ENCODE results near the gene GTSE1. TPM values are rescaled to one million over a fixed set of nuclear protein-coding genes. Genes with fewer than 3 reads are reported as not detected.

The GTSE1 gene
- total RNA-seq, 1 donor from 2014 or later = 16.7 TPM

DNA sequence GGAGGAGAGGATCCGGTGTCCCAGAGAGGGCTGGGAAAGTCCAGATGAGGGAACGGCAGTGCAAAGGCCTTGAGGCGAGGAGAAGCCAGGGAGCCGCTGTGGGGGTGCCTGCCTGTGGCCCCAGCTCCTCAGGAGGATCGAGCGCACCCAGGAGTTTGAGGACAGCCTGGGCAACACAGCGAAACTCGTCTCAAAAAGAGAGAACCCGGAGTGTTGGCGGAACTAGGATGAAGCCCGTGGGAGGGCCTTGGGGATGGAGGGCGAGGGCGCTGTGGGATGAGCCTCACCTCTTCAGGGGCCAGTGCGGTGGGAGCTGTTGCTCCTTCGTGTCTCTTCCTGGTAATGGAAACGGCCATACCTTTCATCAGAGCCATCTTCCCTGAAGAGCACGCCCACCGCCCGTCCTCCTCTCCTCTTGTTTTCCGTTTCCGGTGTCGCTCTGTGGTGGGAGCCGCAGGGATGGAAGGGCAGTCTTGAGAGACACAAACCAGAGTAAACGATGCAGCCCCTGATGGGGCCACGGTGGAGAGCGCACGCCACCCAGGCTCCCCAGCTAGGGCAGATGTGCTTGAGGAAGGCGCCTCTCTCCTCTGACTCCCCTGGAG, 54.6 kb downstream of the GTSE1 start:
- H3K27ac Mint-ChIP-seq = no peak overlapping the region
- H3K9me3 Mint-ChIP-seq = no peaks in the 10 kb centered on the region
- TF ChIP-seq, protein P1, sequence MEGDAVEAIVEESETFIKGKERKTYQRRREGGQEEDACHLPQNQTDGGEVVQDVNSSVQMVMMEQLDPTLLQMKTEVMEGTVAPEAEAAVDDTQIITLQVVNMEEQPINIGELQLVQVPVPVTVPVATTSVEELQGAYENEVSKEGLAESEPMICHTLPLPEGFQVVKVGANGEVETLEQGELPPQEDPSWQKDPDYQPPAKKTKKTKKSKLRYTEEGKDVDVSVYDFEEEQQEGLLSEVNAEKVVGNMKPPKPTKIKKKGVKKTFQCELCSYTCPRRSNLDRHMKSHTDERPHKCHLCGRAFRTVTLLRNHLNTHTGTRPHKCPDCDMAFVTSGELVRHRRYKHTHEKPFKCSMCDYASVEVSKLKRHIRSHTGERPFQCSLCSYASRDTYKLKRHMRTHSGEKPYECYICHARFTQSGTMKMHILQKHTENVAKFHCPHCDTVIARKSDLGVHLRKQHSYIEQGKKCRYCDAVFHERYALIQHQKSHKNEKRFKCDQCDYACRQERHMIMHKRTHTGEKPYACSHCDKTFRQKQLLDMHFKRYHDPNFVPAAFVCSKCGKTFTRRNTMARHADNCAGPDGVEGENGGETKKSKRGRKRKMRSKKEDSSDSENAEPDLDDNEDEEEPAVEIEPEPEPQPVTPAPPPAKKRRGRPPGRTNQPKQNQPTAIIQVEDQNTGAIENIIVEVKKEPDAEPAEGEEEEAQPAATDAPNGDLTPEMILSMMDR (IDR thresholded peaks at IDR 0.05; ENCODE audit: unreplicated experiment) = no peak
- peaks cover 2% of the 10 kb centered on the region for H3K4me1 Mint-ChIP-seq
- no peak for DNase-seq (ENCODE audit: low spot score in 2 of 2, unreplicated experiment in 2 of 2)
- H3K36me3 Mint-ChIP-seq = peaks cover 29% of the 10 kb centered on the region
- no peak overlapping the region for H3K4me3 Mint-ChIP-seq
- no peaks in the 10 kb centered on the region for H3K27me3 Mint-ChIP-seq (ENCODE audit: low read depth)

DNA sequence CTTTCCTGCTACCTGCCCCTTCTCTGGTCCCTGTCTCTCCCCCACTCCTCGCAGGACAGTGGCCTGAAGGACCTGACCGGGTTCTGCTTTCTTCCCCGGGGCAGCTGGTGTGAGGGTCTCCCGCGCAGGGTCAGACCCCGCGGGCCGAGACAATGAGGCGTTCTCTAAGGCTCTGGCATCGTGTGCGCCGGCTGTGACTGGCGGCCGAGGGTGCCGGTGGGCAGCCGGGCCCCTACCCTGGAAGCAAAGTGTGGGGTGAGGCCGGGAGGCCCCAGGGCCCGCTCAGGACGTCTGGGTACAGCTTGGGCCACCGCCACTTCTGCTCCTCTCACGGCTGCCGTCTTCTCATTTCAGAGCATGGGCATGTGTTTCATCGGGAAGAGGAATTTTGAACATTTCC, 55.1 kb downstream of the GTSE1 start:
- Mint-ChIP-seq H3K4me3 (no peak overlapping the region), H3K9me3 (no peaks in the 10 kb centered on the region), H3K4me1 (peaks cover 2% of the 10 kb centered on the region), H3K27me3 (ENCODE audit: low read depth) (no peaks in the 10 kb centered on the region), H3K36me3 (peaks cover 24% of the 10 kb centered on the region), H3K27ac (no peak overlapping the region)
- TF ChIP-seq, protein P1 (IDR thresholded peaks at IDR 0.05; ENCODE audit: unreplicated experiment) = no peak
- no peak for DNase-seq (ENCODE audit: low spot score in 2 of 2, unreplicated experiment in 2 of 2)

DNA sequence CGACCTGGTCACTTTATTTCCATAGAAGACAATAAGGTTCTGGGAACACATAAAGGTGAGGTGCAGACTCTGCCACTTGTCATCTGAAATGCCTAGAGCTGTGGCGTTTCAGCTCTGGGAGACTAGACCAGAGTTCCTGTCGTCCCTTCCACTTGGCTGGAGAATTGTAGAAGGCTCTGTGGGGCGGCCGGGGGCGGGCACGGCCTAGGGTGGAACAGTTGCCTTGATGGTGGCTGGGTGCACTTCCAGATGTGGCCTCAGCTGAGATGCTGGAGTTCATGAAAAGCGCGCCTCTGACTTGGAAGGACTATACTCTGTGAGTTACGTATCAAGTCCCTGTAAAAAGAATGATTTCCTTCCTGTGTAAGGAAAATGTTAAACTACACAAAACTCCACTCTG, 55.6 kb downstream of the GTSE1 start:
- TF ChIP-seq, protein P1 (IDR thresholded peaks at IDR 0.05; ENCODE audit: unreplicated experiment) = no peak
- Mint-ChIP-seq H3K9me3 (no peaks in the 10 kb centered on the region), H3K27me3 (ENCODE audit: low read depth) (no peaks in the 10 kb centered on the region), H3K4me1 (peaks cover 2% of the 10 kb centered on the region), H3K36me3 (peaks cover 21% of the 10 kb centered on the region), H3K4me3 (no peak overlapping the region), H3K27ac (no peak overlapping the region)
- no peak for DNase-seq (ENCODE audit: low spot score in 2 of 2, unreplicated experiment in 2 of 2)

DNA sequence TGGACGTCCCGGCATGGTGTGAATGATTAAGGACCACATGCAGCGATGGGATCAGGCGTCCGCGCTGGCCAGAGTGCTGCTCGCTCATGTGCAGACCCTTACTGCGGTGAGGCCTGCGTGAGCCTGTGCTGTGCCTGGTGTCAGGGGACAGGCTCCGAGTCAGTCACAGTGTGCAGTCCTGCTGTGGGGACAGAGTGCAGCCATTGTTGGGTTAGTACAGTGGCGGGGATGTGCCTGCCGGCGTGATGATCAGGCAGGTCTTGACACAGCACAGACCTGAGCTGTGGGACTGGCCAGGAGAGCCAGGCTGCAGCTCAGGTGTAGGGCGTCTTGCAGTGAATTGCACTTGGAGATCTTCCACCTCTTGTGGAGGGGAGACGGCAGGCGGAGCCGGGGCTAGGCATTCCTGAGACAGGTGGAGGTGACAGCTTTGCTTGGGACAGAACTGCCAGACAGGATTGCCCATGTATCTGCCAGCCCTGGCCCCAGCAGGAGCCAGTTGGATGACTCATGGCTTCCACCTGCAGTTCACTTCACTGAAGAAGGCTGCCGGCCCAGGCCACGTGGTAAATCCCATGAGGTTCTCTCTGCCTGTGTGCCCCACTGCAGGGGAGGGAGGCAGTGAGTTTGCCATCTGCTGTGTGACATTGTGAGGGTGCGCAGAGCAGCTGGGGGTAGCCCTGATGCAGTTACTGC, 56.2 kb downstream of the GTSE1 start:
- H3K27me3 Mint-ChIP-seq (ENCODE audit: low read depth) = no peaks in the 10 kb centered on the region
- peaks cover 21% of the 10 kb centered on the region for H3K36me3 Mint-ChIP-seq
- no peak overlapping the region for H3K27ac Mint-ChIP-seq
- no peak overlapping the region for H3K4me3 Mint-ChIP-seq
- H3K9me3 Mint-ChIP-seq = no peaks in the 10 kb centered on the region
- peaks cover 2% of the 10 kb centered on the region for H3K4me1 Mint-ChIP-seq
- TF ChIP-seq, protein P1 (IDR thresholded peaks at IDR 0.05; ENCODE audit: unreplicated experiment) = no peak
- no peak for DNase-seq (ENCODE audit: low spot score in 2 of 2, unreplicated experiment in 2 of 2)

DNA sequence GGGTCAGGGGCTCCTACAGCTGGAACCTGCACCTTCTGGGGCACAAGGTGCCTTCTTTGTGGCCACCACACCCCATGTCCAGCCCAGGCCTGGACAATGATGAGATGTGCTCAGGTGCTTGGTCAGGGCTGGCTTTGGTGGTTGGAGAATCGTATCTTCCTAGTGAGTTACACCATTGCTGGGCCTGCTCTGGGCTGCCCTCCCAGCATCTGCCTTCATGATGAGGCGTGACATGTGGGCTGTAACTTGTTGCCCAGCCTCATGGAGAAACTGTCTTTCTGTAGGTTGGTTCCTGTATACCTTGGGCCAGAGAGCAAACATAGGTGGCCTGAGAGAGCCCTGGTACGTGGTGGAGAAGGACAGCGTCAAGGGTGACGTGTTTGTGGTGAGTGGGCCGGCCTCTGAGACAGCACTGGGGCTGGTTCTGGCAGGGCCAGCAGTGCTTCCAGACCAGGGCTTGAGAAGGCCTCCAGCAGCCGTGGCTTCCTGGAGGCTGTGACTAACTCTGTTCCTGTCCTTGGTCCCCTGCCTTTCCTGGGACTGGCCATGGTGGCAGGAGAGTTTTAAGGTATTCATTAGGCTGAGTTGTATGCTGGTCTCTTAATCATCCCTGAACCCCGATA, 56.9 kb downstream of the GTSE1 start:
- Mint-ChIP-seq H3K4me1 (peaks cover 2% of the 10 kb centered on the region), H3K9me3 (no peaks in the 10 kb centered on the region), H3K4me3 (no peak overlapping the region), H3K36me3 (peaks cover 23% of the 10 kb centered on the region), H3K27me3 (ENCODE audit: low read depth) (no peaks in the 10 kb centered on the region), H3K27ac (no peak overlapping the region)
- TF ChIP-seq, protein P1 (IDR thresholded peaks at IDR 0.05; ENCODE audit: unreplicated experiment) = no peak
- DNase-seq (ENCODE audit: low spot score in 2 of 2, unreplicated experiment in 2 of 2) = no peak

Data from mesothelial cell of epicardium (in vitro differentiated cells).